ENCODE data around the gene NR2C2AP.
"Not testable (repeated sequence)": the region's sequence is repeated elsewhere in the genome, so short reads cannot be mapped to it uniquely, and the experiment has no call there.

NR2C2AP gene, protein sequence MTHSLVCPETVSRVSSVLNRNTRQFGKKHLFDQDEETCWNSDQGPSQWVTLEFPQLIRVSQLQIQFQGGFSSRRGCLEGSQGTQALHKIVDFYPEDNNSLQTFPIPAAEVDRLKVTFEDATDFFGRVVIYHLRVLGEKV

DNA sequence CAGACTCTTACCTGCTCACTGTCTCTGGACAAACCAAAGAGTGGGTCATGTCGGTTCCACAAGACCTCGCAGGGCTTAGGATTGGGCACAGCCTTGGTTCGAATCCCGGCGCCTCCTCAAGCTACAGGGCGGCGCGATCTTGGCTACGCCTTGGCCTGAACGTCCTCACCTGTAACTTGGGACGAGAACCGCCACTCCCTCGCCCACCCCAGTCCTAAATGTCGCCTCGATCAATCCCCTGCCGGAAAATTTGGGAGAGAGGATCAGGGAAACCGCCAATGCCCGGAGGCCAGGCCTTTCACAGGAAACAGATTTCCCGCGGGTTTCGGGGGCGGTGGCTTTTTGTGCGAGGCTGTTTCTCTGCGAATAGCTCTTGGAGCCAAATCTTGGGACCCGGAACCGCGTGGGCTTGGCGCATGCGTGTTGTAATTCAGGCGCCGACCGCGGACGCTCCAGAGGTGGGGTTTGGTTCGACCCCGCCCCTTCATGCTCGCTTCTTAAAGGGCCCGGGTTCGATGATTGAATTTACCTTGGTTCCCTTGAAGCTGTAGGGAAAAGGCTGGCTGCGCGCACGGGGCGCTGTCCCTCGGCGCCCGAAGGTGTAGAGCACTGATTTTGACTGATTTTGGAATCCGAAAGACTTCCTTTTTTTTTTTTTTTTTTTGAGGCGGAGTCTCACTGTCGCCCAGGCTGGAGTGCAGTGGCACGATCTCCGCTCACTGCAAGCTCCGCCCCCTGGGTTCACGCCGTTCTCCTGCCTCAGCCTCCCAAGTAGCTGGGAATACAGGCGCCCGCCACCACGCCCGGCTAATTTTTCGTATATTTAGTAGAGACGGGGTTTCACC lies at the start of gene NR2C2AP:
NR2C2AP (minus strand) TSS at position 403 of the 845 bp plus-strand sequence; CDS start at position 49, 354 bp downstream.
- peak; percentile 99 for DNase-seq

DNA sequence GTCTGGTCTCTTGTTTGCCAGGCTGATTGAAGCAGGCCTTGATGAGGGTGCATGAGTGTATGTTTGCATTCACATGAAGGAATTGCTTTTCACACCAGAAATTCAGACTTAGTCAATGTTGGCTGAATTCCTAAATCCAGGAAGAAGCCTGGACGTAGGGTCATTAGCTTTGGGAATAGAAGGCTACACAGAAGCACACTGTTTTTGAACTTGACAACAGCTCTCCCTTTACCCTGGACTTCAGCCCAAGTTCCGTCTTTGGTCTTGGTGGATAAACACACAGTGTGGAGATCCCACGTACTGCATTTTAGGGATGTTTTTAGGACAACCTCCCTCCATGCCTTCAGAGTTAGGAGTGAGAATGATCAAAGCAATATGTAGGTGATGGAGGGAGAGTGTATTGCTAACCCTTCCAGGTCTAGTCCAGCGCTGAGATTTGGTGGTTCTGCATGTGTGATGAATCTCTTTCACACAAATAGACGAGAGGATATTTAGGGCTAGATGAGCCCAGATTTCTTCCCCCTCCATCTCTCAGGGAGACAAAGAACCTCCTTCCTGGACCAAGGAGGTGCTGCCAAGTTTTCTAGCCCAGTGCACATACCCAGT lies 47.1 kb upstream of the NR2C2AP start:
- no peak for DNase-seq

DNA sequence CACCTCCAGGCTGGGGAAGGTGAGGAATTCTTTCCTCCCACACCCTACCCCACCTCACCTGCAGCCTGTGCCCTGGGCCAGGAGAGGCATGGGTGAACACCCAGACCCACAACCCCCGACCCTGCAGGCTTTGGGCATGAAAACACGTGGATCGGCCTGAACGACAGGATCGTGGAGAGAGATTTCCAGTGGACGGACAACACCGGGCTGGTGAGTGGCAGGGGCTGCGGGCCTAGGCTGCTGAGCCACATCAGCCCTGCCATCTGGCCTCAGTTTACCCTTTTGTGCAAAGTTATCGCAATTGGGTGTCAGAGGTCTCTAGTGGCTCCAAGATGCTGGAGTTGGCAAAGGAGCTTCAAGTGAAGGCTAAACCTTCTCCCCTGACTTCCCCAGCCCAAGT lies 37.3 kb upstream of the NR2C2AP start:
- DNase-seq: no peak

DNA sequence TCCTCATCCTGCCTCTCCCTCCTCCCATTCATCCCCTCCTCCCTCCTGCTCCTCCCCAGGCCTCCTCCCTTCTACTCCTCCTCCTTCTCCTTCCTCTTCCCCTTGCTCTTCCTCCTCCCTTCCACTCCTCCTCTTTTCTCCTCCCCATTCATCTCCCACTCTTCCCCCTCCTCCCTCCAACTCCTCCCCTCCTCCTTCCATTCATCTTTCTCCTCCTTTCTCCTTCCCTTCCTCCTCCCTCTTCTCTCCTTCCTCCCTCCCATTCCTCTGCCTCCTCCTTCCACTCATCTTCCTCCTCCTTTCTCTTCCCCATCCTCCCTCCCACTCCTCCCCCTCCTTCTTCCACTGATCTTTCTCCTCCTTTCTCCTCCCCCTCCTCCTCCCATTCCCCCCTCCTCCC lies 36.5 kb upstream of the NR2C2AP start:
- DNase-seq: no peak

DNA sequence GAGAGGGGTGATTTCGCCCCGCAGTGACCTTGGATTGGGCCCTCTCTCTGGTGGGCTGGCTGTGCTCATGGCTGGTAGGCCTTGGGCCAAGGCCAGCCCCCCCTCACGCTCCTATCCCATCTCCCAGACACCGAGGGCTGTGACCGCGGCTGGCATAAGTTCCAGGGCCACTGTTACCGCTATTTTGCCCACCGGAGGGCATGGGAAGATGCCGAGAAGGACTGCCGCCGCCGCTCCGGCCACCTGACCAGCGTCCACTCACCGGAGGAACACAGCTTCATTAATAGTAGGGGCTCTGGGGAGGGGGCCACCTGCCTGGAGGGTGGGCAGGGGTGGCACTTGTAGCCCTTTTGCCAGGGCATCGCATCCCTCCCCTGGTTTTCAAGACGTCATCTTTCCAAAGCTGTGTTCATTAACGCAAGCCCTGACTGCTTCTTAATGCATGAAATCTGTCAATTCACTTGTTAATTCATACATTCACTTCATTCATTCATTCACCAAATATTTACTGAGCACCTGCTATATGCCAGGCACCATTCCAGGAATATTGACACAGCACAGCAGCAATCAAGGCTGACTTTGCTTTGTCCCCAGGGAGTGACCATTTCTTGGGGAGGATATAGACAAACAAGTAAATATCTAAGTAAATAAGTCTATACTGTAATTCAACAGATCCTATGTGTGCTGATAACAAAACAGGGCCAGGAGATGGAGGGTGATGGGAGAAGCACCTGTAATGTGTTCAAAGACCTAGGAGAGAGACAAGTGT lies 35.1 kb upstream of the NR2C2AP start:
- no peak for DNase-seq

DNA sequence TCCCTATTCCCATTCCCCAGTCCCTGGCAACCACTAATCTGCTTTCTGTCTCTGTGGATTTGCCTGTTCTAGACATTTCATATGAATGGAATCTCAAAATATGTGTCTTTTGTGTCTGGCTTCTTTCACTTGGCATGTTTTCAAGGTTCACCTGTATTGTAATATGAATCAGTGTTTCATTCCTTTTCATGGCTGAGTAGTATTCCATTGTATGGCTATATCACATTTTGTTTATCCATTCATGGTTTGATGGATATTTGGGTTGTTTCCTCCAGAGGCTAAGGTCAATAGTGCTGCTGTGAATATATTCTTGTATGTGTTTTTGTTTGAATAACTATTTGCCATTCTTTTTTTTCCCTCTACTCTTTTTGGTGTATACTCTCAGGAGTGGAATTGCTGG lies 33.0 kb upstream of the NR2C2AP start:
- DNase-seq: no peak

DNA sequence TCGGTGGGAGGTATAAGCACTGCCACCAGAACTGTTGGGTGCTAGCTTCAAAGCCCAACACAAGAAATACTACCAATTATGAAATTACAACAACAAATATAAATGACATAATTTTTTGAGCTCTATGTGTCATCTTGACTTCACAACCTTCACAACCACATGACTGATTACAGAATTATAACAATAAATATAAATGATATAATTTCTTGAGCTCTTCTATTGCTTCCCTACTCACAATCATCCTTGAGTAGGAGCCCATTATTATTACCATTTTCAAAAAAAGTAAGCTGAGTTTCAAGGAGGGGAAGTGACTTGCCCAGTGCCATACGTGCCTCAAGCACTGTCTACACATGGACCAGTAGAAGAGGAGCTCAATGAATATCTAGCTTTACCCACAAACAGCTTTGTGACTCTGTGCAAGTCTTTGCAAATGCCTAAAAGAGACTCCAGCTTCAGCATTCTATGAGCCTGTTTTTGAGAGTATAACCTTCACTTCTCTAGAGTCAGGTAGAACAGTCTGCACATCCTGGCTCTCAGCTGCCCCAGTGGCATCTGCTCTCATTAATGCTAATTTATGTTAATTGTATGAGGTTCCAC lies 31.1 kb upstream of the NR2C2AP start:
- DNase-seq: no peak

DNA sequence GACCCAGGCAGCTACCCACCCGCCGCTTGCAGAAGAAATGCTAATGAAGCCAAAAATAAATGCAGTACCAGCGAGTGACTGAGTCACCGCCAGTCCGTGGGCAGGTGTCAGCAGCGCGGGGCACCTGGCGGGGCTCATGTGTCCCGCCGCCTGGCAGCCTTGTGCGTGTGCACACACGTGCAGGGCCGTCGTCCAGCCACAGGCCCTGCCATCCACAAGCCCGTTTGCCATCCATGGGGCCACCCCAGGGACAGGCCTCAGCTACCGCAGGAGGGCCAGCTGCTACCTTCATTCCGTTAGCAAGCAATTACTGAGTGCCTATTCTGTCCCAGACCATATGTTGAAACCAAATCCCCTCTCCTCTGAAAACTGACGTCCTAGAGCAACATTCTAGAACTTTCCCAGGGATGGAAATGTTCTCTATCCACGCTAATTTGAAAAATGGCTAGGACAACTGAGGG lies 29.1 kb upstream of the NR2C2AP start:
- peak; percentile 86 for DNase-seq

DNA sequence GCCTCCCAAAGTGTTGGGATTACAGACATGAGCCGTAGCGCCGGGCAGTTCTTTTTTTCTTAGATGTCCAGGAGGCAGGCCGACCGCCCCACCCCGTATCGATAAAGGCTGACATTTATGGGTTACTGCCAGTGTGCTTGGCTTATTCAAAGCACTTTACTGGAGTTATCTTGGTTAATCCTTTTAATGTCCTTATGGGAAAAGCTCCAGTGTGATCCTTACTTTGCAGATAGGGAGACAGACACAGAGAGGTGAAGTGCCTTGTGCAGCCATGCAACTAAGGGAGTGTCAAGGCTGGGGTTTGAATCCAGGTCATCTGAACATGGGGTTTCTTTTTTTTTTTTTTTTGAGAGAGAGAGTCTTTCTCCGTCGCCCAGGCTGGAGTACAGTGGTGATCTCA lies 27.8 kb upstream of the NR2C2AP start:
- DNase-seq: peak; percentile 98

DNA sequence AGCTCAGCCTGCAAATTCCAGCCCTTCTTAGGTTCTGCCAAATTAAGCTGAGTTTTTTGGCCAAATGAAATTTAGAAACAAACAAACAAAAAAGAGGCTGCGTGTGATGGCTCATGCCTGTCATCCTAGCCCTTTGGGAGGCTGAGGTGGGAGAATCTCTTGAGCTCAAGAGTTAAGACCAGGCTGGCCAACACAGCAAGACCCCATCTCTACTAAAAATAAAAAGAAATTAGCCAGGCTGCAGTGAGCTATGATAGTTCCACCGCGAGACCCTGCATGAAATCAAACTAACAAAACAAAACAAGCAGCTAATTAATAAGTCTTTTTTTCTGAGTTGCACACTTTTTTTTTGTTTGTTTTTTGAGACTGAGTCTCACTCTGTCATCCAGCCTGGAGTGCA lies 26.5 kb upstream of the NR2C2AP start:
- no peak for DNase-seq

DNA sequence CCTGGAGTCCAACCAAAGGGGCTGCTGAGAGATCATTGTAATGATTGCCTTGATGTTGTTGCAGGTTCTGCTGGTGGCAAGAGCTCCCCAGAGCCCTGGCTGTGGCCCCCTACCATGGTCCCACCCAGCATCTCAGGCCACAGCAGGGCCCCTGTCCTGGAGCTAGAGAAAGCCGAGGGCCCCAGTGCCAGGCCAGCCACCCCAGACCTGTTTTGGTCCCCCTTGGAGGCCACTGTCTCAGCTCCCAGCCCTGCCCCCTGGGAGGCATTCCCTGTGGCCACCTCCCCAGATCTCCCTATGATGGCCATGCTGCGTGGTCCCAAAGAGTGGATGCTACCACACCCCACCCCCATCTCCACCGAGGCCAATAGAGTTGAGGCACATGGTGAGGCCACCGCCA lies 24.0 kb upstream of the NR2C2AP start:
- DNase-seq: no peak

DNA sequence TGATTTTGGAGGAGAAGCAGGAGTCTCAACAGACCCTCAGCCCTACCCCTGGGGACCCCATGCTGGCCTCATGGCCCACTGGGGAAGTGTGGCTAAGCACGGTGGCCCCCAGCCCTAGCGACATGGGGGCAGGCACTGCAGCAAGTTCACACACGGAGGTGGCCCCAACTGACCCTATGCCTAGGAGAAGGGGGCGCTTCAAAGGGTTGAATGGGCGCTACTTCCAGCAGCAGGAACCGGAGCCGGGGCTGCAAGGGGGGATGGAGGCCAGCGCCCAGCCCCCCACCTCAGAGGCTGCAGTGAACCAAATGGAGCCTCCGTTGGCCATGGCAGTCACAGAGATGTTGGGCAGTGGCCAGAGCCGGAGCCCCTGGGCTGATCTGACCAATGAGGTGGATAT lies 23.4 kb upstream of the NR2C2AP start:
- no peak for DNase-seq

DNA sequence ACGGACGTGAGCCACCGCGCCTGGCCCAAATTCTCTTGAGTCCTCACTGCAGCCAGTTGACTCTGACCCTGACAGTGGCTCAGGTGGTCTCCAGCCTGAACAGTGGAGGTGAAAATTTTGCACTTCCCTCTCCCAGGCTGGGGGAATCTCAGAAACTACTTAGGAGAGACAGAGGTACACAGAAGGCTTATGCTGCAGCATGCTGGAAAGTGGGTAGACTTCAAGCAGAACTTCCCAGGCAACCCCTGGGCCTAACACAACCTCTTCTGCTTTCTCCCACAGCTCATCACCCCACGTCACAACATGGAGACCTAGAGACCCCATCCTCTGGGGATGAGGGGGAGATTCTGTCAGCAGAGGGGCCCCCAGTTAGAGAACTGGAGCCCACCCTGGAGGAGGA lies 23.0 kb upstream of the NR2C2AP start:
- no peak for DNase-seq

DNA sequence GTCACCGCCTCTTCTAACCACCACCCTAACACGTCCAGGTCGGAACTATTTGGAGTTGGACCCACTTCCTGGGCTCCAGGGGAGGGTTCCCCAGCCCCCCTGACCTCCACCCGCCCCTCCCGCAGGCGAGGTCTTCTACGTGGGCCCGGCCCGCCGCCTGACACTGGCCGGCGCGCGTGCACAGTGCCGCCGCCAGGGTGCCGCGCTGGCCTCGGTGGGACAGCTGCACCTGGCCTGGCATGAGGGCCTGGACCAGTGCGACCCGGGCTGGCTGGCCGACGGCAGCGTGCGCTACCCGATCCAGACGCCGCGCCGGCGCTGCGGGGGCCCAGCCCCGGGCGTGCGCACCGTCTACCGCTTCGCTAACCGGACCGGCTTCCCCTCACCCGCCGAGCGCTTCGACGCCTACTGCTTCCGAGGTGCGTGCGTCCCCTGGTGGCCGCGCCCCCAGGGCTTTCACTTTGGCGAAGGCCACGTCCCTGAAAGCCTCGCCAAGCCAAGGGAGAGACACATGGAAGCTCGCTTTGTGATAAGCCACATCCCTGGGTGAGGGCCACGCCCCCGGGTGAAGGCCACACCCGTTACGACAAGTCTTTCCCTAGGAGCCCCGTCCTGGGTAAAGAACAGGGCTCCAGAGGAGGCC lies 21.8 kb upstream of the NR2C2AP start:
- DNase-seq: peak; percentile 99

DNA sequence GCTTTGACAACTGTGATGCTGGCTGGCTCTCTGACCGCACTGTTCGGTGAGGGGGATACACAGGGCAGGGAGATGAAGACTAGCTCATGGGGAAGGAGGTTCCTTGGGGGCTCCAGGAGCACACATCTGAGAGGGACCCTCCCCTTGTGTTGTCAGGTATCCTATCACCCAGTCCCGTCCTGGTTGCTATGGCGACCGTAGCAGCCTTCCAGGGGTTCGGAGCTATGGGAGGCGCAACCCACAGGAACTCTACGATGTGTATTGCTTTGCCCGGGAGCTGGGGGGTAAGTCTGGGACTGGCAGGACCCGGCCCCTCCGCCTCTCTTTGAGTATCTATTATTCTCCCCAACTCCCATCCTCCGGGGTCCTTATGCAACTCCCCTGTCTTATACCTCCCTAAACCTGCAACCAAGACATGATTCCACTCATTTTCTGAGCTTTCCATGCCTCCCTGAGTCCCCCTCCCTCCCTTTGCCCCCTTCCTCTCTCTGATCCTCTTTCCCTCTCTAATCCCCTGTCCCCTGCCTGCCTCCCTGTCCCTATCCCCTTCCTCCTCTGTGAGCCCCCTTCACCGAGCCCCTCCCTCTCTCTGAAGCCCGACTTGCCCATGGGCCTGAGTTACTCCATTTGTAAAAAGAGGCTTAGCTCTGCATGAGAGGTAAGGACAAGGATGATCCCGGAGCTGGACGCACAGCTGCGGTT lies 21.1 kb upstream of the NR2C2AP start:
- DNase-seq: peak; percentile 91

DNA sequence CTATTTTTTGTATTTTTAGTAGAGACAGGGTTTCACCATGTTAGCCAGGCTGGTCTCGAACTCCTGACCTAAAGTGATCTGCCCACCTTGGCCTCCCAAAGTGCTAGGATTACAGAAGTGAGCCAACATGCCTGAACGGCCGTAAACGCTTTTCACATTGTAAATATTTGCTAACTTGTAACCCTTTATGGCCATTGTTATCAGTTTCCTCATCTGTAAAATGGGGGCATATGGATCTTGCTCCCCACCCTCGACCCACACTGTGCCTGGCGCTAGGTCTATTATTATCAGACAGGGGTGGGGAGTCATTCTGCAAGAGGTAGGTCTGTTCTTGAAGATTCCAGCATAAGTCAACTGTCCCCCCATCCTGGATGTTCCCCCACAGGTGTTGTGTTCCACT lies 20.4 kb upstream of the NR2C2AP start:
- DNase-seq: no peak

DNA sequence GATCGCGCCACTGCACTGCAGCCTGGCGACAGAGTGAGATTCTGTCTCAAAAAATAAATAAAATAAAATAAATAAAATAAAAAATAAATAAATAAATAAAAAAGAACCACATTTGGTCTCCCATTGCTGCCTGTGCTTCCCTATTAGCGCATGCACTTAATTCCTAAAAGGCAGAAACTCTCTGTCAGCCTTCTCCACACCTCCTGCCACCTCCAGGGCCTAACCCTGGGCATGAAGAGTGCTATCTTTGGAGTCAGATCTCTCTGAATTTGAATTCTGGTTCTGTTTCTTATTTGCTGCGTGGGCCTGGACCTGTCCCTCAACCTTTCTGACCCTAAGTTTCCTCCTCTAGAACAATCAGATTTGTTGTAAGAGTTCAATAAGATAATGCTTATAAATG lies 19.8 kb upstream of the NR2C2AP start:
- DNase-seq: no peak

DNA sequence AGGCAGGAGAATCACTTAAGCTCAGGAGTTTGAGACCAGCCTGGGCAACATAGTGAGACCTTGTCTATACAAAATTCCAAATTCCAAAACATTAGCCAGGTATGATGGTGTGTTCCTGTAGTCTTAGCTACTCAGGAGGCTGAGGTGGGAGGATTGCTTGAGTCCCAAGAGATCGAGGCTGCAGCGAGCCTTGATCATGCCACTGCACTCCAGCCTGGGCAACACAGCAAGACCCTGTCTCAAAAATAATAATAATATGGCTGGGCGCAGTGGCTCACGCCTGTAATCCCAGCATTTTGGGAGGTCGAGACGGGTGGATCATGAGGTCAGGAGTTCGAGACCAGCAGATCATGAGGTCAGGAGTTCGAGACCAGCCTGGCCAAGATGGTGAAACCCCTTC lies 17.8 kb upstream of the NR2C2AP start:
- not testable (repeated sequence) for DNase-seq

DNA sequence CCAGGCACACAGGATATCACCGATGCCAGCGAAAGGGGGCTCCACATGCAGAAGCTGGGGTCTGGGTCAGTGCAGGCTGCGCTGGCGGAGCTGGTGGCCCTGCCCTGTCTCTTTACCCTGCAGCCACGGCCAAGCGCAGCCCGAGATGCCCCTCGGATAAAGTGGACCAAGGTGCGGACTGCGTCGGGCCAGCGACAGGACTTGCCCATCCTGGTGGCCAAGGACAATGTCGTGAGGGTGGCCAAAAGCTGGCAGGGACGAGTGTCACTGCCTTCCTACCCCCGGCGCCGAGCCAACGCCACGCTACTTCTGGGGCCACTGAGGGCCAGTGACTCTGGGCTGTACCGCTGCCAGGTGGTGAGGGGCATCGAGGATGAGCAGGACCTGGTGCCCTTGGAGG lies 15.7 kb upstream of the NR2C2AP start:
- DNase-seq: no peak

DNA sequence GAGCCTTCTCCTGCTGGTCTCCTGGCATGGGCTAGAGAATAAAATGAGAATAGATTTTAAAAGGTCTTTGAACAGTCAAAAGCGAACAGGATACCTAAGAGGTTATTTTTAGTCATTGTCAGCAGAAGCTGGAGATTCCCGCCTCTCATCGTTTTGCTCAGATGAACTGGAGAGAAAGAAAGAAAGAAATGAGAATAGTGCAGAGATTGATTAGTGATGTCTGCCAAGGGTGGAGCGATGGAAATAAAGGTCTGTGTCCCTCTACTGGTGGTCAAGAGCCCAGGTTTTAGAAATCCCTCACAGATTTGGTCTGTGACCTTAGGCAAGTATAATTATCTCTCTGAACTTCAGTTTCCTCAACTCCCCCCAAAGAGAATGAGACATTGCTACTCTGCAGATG lies 13.9 kb upstream of the NR2C2AP start:
- DNase-seq: peak; percentile 75

DNA sequence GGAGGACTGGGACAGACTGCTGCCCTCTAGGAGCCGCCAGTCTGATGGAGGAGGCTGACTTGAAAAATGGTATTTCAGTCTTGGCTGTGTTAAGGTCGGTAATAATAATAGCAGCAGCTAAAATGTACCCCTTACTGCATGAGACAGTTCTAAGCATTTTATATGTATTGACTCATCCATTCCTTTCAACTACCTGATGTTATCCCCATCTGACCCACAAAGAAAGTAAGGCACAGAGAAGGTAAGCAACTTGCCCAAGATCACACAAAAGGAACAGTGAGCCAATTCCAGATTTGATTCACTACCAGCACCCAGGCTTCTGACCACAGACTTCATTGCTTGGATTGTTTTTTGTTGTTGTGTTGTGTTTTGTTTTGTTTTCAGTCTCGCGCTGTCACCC lies 12.6 kb upstream of the NR2C2AP start:
- DNase-seq: no peak

DNA sequence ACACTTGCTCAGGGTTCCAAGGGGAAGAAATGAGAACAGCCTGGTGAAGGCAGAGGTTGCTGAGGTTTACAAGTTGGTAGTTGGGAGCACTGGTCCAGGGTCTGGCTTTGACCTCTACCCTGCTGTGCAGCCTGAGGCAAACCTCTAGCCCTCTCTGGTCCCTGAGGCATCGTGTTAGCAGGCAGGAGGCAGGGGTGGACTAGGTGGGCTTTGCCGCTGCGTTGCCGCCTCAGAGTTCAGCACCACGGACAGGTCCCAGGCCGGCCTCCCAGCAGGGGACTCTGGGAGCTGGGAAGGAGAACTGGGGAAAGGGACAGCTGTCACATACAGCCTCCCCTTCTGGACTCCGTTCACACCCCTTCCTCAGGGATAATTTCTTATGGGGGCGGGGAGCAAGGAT lies 11.7 kb upstream of the NR2C2AP start:
- peak; percentile 40 for DNase-seq
